PC-3 (cell line): ENCODE data around the gene ARHGAP15.

Experiments used
- EZH2 ChIP-seq: fragments of 300-600 bp; sonication (generic); IDR thresholded peaks from one replicate; pipeline ENCODE4 v1.6.1; 2017; ENCODE audit warnings: antibody characterized with exemption, mild to moderate bottlenecking, low read length; ENCODE audit not compliant: unreplicated experiment
- TF ChIP-seq, protein P1 (sequence below): fragments of 300-600 bp; sonication (generic); conservative IDR thresholded peaks from 2 replicates; pipeline ENCODE4 v1.5.1; 2017; ENCODE audit warnings: antibody characterized with exemption, low read depth, mild to moderate bottlenecking, low read length

DNA sequence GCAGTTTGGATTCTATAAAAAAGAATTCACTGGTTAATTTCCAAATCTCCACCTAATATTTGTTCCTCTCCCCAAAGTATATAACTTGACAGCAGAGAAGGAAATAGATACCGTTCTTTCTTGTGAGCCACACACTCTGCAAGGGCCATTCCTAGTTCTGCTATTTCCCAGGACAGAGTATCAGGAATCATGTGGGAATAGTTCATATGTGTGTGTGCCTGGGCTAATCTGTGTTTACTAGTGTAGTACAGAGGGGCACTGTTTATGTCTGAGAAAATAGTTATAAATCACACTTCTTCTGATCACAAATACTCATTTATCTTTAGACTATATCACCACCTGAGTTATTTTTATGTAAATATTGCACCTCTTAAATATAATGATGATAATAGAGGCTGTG lies 296.7 kb downstream of the ARHGAP15 start:
- TF ChIP-seq, protein P1, sequence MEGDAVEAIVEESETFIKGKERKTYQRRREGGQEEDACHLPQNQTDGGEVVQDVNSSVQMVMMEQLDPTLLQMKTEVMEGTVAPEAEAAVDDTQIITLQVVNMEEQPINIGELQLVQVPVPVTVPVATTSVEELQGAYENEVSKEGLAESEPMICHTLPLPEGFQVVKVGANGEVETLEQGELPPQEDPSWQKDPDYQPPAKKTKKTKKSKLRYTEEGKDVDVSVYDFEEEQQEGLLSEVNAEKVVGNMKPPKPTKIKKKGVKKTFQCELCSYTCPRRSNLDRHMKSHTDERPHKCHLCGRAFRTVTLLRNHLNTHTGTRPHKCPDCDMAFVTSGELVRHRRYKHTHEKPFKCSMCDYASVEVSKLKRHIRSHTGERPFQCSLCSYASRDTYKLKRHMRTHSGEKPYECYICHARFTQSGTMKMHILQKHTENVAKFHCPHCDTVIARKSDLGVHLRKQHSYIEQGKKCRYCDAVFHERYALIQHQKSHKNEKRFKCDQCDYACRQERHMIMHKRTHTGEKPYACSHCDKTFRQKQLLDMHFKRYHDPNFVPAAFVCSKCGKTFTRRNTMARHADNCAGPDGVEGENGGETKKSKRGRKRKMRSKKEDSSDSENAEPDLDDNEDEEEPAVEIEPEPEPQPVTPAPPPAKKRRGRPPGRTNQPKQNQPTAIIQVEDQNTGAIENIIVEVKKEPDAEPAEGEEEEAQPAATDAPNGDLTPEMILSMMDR: no peak
- no peak for TF ChIP-seq EZH2
